K562 (cell line): ENCODE measurements around the gene C20orf173. TPM values are rescaled to one million over a fixed set of nuclear protein-coding genes. Genes with fewer than 3 reads are reported as not detected.

Experiments used
- ATF1 ChIP-seq, 2 experiments: fragments of 450-650 bp in 1 of 2; IDR thresholded peaks; 2 replicates each; pipeline ENCODE4 v1.6.1; 2016; ENCODE audit warnings: missing compliant biosample characterization in 1 of 2, missing genetic modification characterization in 1 of 2
- CHD4 ChIP-seq: fragments of 200-600 bp; sonication (generic); IDR thresholded peaks from 3 replicates; pipeline ENCODE4 v1.6.1; 2012; ENCODE audit warnings: low read depth, mild to moderate bottlenecking, mixed read lengths, low read length, inconsistent platforms; ENCODE audit not compliant: insufficient read depth, insufficient replicate concordance, poor library complexity, severe bottlenecking
- ELF4 ChIP-seq: fragments of 450-650 bp; formaldehyde crosslinking; IDR thresholded peaks from 2 replicates; pipeline ENCODE4 v1.4.0; 2022; ENCODE audit warnings: missing genetic modification characterization
- EP300 ChIP-seq: IDR thresholded peaks from 2 replicates; pipeline ENCODE4 v1.6.1; 2012; ENCODE audit warnings: low read length, improper control_type of control experiment
- ESRRA ChIP-seq: fragments of 450-650 bp; IDR thresholded peaks from 2 replicates; pipeline ENCODE4 v1.6.1; 2014; ENCODE audit warnings: low read depth, mild to moderate bottlenecking, moderate library complexity, borderline replicate concordance
- HDAC1 ChIP-seq, 2 experiments: fragments of 450-650 bp; IDR thresholded peaks; 2 replicates each; pipeline ENCODE4 v1.6.1; 2016 to 2017; ENCODE audit warnings: inconsistent platforms in 1 of 2, mild to moderate bottlenecking in 1 of 2, moderate library complexity in 1 of 2
- HDAC2 ChIP-seq: fragments of 450-650 bp; IDR thresholded peaks from 2 replicates; pipeline ENCODE4 v1.6.1; 2016; ENCODE audit warnings: mild to moderate bottlenecking
- HLTF ChIP-seq: fragments of 450-650 bp; IDR thresholded peaks from 2 replicates; pipeline ENCODE4 v1.6.1; 2016
- NCOA4 ChIP-seq: fragments of 450-650 bp; IDR thresholded peaks from 2 replicates; pipeline ENCODE4 v1.6.1; 2018; ENCODE audit warnings: mild to moderate bottlenecking; ENCODE audit not compliant: partially characterized antibody
- NEUROD1 ChIP-seq: fragments of 150-350 bp; IDR thresholded peaks from 2 replicates; pipeline ENCODE4 v1.6.1; 2014; ENCODE audit warnings: borderline replicate concordance, low read length, low read depth; ENCODE audit not compliant: partially characterized antibody
- NFIC ChIP-seq: fragments of 450-650 bp; IDR thresholded peaks from 2 replicates; pipeline ENCODE4 v1.6.1; 2017; ENCODE audit warnings: mild to moderate bottlenecking, inconsistent platforms
- PHB ChIP-seq: fragments of 250-450 bp; sonication (Bioruptor Pico); IDR thresholded peaks from 2 replicates; pipeline ENCODE4 v1.5.0; 2021
- PHTF2 ChIP-seq: fragments of 250-450 bp; sonication (Bioruptor Pico); IDR thresholded peaks from 2 replicates; pipeline ENCODE4 v1.5.0; 2021; ENCODE audit warnings: mild to moderate bottlenecking
- PML ChIP-seq: IDR thresholded peaks from 2 replicates; pipeline ENCODE4 v1.6.1; 2012; ENCODE audit warnings: low read length, inconsistent platforms
- POLR2A ChIP-seq: fragments of 450-650 bp; conservative IDR thresholded peaks from 2 replicates; pipeline ENCODE4 v1.6.1; 2016
- POLR2AphosphoS5 ChIP-seq: IDR thresholded peaks from 2 replicates; pipeline ENCODE4 v1.6.1; 2011; ENCODE audit warnings: mild to moderate bottlenecking, low read depth, low read length, moderate library complexity; ENCODE audit not compliant: control insufficient read depth, insufficient read depth
- SPI1 ChIP-seq: IDR thresholded peaks from 2 replicates; pipeline ENCODE4 v1.6.1; 2011; ENCODE audit warnings: low read depth, low read length, control low read depth, borderline replicate concordance
- ZNF124 ChIP-seq: sonication (generic); formaldehyde crosslinking; IDR thresholded peaks from 2 replicates; pipeline ENCODE4 v1.8.1; 2022; ENCODE audit warnings: missing genetic modification reagents
- ZNF184 ChIP-seq: sonication (generic); formaldehyde crosslinking; IDR thresholded peaks from 2 replicates; pipeline ENCODE4 v1.5.0; 2020; ENCODE audit warnings: missing genetic modification reagents
- ZNF507 ChIP-seq: conservative IDR thresholded peaks from 2 replicates; pipeline ENCODE4 v1.6.1; 2017; ENCODE audit warnings: missing genetic modification characterization, missing compliant biosample characterization
- ZNF699 ChIP-seq: fragments of 250-450 bp; sonication (Bioruptor Pico); IDR thresholded peaks from 2 replicates; pipeline ENCODE4 v1.8.0; 2021; ENCODE audit warnings: mild to moderate bottlenecking, moderate library complexity; ENCODE audit not compliant: insufficient replicate concordance
- ZNF707 ChIP-seq: fragments of 250-450 bp; sonication (Bioruptor Pico); conservative IDR thresholded peaks from 2 replicates; pipeline ENCODE4 v1.8.0; 2022; ENCODE audit warnings: inconsistent platforms, mild to moderate bottlenecking, moderate library complexity
- ZNF79 ChIP-seq: fragments of 250-450 bp; sonication (Bioruptor Pico); IDR thresholded peaks from 2 replicates; pipeline ENCODE4 v1.4.0; 2020; ENCODE audit warnings: low read depth, mild to moderate bottlenecking, moderate library complexity
- polyA plus RNA-seq, 8 experiments: library from polyadenylated mRNA; depleted of rRNA in 4 of 8; stranded (reverse) in 5 of 8; unstranded in 3 of 8; fragments of >200 nt; fragmentation: Nextera tagmentation in 2 of 8; fragmentation: Illumina TruSeq in 1 of 8; extraction: Ambion mirVana in 2 of 8; extraction: Trizol in 1 of 8; gene quantifications; 2 replicates each; pipeline versions ENCODE4 v1.2.1 to v1.2.3, GENCODE V29; 2011 to 2014; ENCODE audit warnings: inconsistent platforms in 1 of 8, missing spikeins in 1 of 8
- total RNA-seq, 7 experiments: library from RNA; depleted of rRNA in 6 of 7; stranded (reverse); fragments of >200 nt in 6 of 7; fragmentation: Illumina TruSeq in 2 of 7; extraction: Trizol in 2 of 7; gene quantifications; 2 replicates each; pipeline versions ENCODE4 v1.2.1 to v1.2.3, GENCODE V29; 2011 to 2021; ENCODE audit warnings: low replicate concordance in 1 of 7
- TF ChIP-seq, protein P1 (sequence below): sonication (generic); formaldehyde crosslinking; IDR thresholded peaks from 2 replicates; pipeline ENCODE4 v1.8.0; 2022; ENCODE audit warnings: mild to moderate bottlenecking, low read depth, missing genetic modification reagents
- TF ChIP-seq, protein P2 (sequence below): fragments of 250-450 bp; sonication (Bioruptor Pico); IDR thresholded peaks from 2 replicates; pipeline ENCODE4 v1.5.0; 2020; ENCODE audit warnings: mild to moderate bottlenecking
- TF ChIP-seq, protein P3 (sequence below): fragments of 450-650 bp; conservative IDR thresholded peaks from 2 replicates; pipeline ENCODE4 v1.6.1; 2016; ENCODE audit warnings: missing genetic modification characterization, low read depth, mild to moderate bottlenecking, missing compliant biosample characterization, moderate library complexity

C20orf173 gene
- total and polyA plus RNA-seq, 9 of the 15 experiments (the other 6 are each of a cell fraction or from before 2014, with no cell fraction given), result not detected

DNA sequence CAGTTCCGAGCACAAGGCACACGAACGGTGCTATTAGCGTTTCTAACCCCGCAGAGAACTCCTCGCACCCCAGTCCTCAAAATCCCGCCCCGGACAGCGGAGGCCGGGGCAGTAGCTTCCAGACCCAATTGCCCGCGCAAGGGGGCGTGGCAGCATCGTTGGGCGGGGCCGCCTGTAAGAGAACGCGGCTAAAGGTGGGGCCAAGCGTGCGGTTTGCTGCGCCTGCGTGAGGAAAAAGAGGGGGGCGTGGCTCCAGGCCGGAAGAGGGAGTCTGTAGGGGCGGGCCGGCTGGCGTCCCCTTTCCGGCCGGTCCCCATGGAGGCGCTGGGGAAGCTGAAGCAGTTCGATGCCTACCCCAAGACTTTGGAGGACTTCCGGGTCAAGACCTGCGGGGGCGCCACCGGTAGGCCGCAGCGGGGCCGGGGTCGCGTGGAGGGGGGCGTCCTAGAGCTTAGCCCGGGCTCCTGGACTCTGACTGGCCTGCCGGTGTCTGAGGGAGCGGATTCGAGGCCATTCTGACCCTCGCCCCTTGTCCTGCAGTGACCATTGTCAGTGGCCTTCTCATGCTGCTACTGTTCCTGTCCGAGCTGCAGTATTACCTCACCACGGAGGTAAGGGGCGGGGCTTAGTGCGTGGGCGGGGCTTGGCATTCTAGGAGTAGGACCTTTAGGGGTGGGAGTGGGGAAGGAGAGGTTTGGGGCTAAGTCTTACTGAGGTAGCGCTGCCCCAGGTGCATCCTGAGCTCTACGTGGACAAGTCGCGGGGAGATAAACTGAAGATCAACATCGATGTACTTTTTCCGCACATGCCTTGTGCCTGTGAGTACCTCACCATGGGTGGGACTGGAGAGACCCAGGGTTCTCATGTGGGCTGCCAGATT is 12.6 kb upstream of the C20orf173 start, which contains the start of gene ERGIC3 (continued):
- TF ChIP-seq HDAC2 (peak; percentile 61; the same call in 1 of the 2 replicates), SPI1 (no peak), POLR2AphosphoS5 (peak; percentile 47; the same call in 1 of the 2 replicates), ZNF699 (CRISPR knock-in tag) (no peak), POLR2A (peak; percentile 92), ZNF79 (no peak), ZNF184 (CRISPR knock-in tag) (no peak), ZNF707 (no peak), ESRRA (peak; percentile 60), ZNF507 (tag) (no peak), NFIC (peak; percentile 9; the same call in 1 of the 2 replicates), CHD4 (no peak), ELF4 (CRISPR knock-in tag) (0 out of 2 replicates have a peak, but pooled peaks have one; percentile 7), PML (peak; percentile 70; the same call in 1 of the 2 replicates), PHTF2 (CRISPR knock-in tag) (no peak), NEUROD1 (peak; percentile 45), EP300 (no peak), PHB (CRISPR knock-in tag) (no peak), NCOA4 (no peak), HLTF (no peak; the same call in 1 of the 2 replicates), ATF1 (CRISPR knock-in tag; IDR thresholded peaks at IDR 0.05) (no peak), ATF1 (tag; IDR thresholded peaks at IDR 0.05) (peak; percentile 67), ZNF124 (CRISPR knock-in tag) (no peak), HDAC1 (IDR thresholded peaks at IDR 0.05) (peak in 1 of 2 experiments; percentile 73; a peak in 2 of 4 replicates)
- TF ChIP-seq, protein P1, sequence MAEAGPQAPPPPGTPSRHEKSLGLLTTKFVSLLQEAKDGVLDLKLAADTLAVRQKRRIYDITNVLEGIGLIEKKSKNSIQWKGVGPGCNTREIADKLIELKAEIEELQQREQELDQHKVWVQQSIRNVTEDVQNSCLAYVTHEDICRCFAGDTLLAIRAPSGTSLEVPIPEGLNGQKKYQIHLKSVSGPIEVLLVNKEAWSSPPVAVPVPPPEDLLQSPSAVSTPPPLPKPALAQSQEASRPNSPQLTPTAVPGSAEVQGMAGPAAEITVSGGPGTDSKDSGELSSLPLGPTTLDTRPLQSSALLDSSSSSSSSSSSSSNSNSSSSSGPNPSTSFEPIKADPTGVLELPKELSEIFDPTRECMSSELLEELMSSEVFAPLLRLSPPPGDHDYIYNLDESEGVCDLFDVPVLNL, result peak; percentile 34; the same call in 1 of the 2 replicates
- TF ChIP-seq, protein P2, sequence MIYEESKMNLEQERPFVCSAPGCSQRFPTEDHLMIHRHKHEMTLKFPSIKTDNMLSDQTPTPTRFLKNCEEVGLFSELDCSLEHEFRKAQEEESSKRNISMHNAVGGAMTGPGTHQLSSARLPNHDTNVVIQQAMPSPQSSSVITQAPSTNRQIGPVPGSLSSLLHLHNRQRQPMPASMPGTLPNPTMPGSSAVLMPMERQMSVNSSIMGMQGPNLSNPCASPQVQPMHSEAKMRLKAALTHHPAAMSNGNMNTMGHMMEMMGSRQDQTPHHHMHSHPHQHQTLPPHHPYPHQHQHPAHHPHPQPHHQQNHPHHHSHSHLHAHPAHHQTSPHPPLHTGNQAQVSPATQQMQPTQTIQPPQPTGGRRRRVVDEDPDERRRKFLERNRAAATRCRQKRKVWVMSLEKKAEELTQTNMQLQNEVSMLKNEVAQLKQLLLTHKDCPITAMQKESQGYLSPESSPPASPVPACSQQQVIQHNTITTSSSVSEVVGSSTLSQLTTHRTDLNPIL (CRISPR knock-in tag), result no peak
- TF ChIP-seq, protein P3, sequence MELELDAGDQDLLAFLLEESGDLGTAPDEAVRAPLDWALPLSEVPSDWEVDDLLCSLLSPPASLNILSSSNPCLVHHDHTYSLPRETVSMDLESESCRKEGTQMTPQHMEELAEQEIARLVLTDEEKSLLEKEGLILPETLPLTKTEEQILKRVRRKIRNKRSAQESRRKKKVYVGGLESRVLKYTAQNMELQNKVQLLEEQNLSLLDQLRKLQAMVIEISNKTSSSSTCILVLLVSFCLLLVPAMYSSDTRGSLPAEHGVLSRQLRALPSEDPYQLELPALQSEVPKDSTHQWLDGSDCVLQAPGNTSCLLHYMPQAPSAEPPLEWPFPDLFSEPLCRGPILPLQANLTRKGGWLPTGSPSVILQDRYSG, result no peak
